CD14-positive monocyte (primary cell): ENCODE measurements around the gene TNFAIP8L3. TPM values are rescaled to one million over a fixed set of nuclear protein-coding genes. Genes with fewer than 3 reads are reported as not detected.

Experiments
- DNase-seq, 3 donors: peaks; one replicate each; pipeline ENCODE4 v3.0.0-alpha.2; 2011 to 2022
- H2AFZ ChIP-seq: 2 replicates; pipeline ENCODE4 v1.6.0; 2012; ENCODE audit warnings: mild to moderate bottlenecking, low read depth, low read length, inconsistent platforms; ENCODE audit not compliant: insufficient read depth, poor library complexity, severe bottlenecking
- H3K27ac ChIP-seq, 2 donors: 1 replicate in 1 of 2; 2 replicates in 1 of 2; pipeline ENCODE4 v1.5.1; 2012 to 2013; ENCODE audit warnings: low read length in 2 of 2, control low read depth in 1 of 2, inconsistent platforms in 1 of 2, low read depth in 1 of 2, mild to moderate bottlenecking in 1 of 2
- H3K27me3 ChIP-seq, 2 donors: one replicate each; pipeline versions ENCODE4 v1.6.0 to v1.6.1; 2011 to 2013; ENCODE audit warnings: low read length in 2 of 2; ENCODE audit not compliant: control insufficient read depth in 2 of 2, insufficient read depth in 2 of 2
- H3K36me3 ChIP-seq, 2 donors: replicated peaks in 1 of 2; 1 replicate in 1 of 2; 2 replicates in 1 of 2; pipeline versions ENCODE4 v1.5.1 to v1.6.1; 2012 to 2013; ENCODE audit warnings: low read length in 2 of 2, control low read depth in 1 of 2, inconsistent platforms in 1 of 2, mild to moderate bottlenecking in 1 of 2; ENCODE audit not compliant: insufficient read depth in 2 of 2, control insufficient read depth in 1 of 2
- H3K4me1 ChIP-seq, 2 donors: 1 replicate in 1 of 2; 2 replicates in 1 of 2; pipeline versions ENCODE4 v1.5.1 to v1.6.1; 2012 to 2013; ENCODE audit warnings: low read length in 2 of 2, control low read depth in 1 of 2, inconsistent platforms in 1 of 2, mild to moderate bottlenecking in 1 of 2, moderate library complexity in 1 of 2; ENCODE audit not compliant: insufficient read depth in 2 of 2, control insufficient read depth in 1 of 2
- H3K4me2 ChIP-seq: replicated peaks from 2 replicates; pipeline ENCODE3; 2012; ENCODE audit warnings: low read length, moderate library complexity, mild to moderate bottlenecking; ENCODE audit not compliant: poor library complexity, severe bottlenecking; ENCODE audit errors: extremely low read depth
- H3K4me3 ChIP-seq, 3 experiments: fragments of 200-600 bp in 1 of 3; sonication (generic) in 1 of 3; replicated peaks in 1 of 3; 1 replicate in 2 of 3; 2 replicates in 1 of 3; pipeline ENCODE4 v1.5.1; 2011 to 2013; ENCODE audit warnings: low read length in 3 of 3, mild to moderate bottlenecking in 3 of 3, control low read depth in 2 of 3, low read depth in 2 of 3, inconsistent platforms in 1 of 3, moderate library complexity in 1 of 3
- H3K79me2 ChIP-seq: 2 replicates; pipeline ENCODE4 v1.6.0; 2012; ENCODE audit warnings: mild to moderate bottlenecking, control low read depth, inconsistent platforms, low read length, moderate library complexity; ENCODE audit not compliant: insufficient read depth
- H3K9ac ChIP-seq: 2 replicates; pipeline ENCODE4 v1.6.0; 2017; ENCODE audit warnings: low read length, mild to moderate bottlenecking; ENCODE audit not compliant: insufficient read depth, poor library complexity, severe bottlenecking
- H3K9me3 ChIP-seq, 2 donors: replicated peaks in 1 of 2; 1 replicate in 1 of 2; 2 replicates in 1 of 2; pipeline versions ENCODE4 v1.5.1 to v1.6.1; 2012 to 2013; ENCODE audit warnings: low read length in 2 of 2, control low read depth in 1 of 2; ENCODE audit not compliant: control insufficient read depth in 1 of 2, insufficient read depth in 1 of 2
- H4K20me1 ChIP-seq: 2 replicates; pipeline ENCODE4 v1.6.0; 2012; ENCODE audit warnings: mild to moderate bottlenecking, low read length, control low read depth, moderate library complexity; ENCODE audit not compliant: insufficient read depth
- H3K27ac Mint-ChIP-seq, 7 donors: one replicate each; pipeline ENCODE4 v1.8.0; 2020; ENCODE audit warnings: mild to moderate bottlenecking in 7 of 7, mixed read lengths in 7 of 7, moderate library complexity in 6 of 7, inconsistent platforms in 2 of 7
- H3K27me3 Mint-ChIP-seq, 3 donors: one replicate each; pipeline ENCODE4 v1.8.0; 2021 to 2022; ENCODE audit warnings: low read depth in 3 of 3, mild to moderate bottlenecking in 3 of 3, mixed read lengths in 3 of 3, moderate library complexity in 3 of 3, inconsistent platforms in 1 of 3
- H3K36me3 Mint-ChIP-seq, 2 donors: one replicate each; pipeline ENCODE4 v1.8.0; 2020; ENCODE audit warnings: mixed read lengths in 2 of 2, inconsistent platforms in 1 of 2, mild to moderate bottlenecking in 1 of 2
- H3K4me1 Mint-ChIP-seq: one replicate; pipeline ENCODE4 v1.8.0; 2020; ENCODE audit warnings: mild to moderate bottlenecking, mixed read lengths
- H3K4me3 Mint-ChIP-seq, 2 donors: one replicate each; pipeline ENCODE4 v1.8.0; 2020; ENCODE audit warnings: mild to moderate bottlenecking in 2 of 2, mixed read lengths in 2 of 2, moderate library complexity in 1 of 2
- H3K9me3 Mint-ChIP-seq, 7 donors: one replicate each; pipeline ENCODE4 v1.8.0; 2020 to 2022; ENCODE audit warnings: mixed read lengths in 7 of 7, mild to moderate bottlenecking in 6 of 7, moderate library complexity in 6 of 7, inconsistent platforms in 2 of 7
- CTCF ChIP-seq: fragments of 200-600 bp; IDR thresholded peaks from one replicate; pipeline ENCODE4 v1.8.0; 2022; ENCODE audit warnings: antibody characterized with exemption, mild to moderate bottlenecking
- WGBS: methylation state at CpG from one replicate; pipeline ENCODE4 v1.1.5; 2013; ENCODE audit warnings: missing lambda C conversion rate; ENCODE audit not compliant: insufficient coverage; 5-methylcytosine and 5-hydroxymethylcytosine counted together
- intact Hi-C, 2 donors: fragments of 100-400 bp; cut with micrococcal nuclease; formaldehyde crosslinking; loops; one replicate each; pipeline versions ENCODE4 v1.15.0 to v1.15.1; 2023
- polyA plus RNA-seq, 3 donors: library from polyadenylated mRNA; depleted of rRNA in 1 of 3; unstranded in 2 of 3; stranded (reverse) in 1 of 3; fragments of 300-500 nt in 2 of 3; fragments of >200 nt in 1 of 3; fragmentation: Illumina TruSeq in 2 of 3; gene quantifications; 1 replicate in 2 of 3; 2 replicates in 1 of 3; pipeline ENCODE4 v1.2.3, GENCODE V29; 2012 to 2021

TNFAIP8L3 gene
- polyA plus RNA-seq, 3 donors, result not detected

GRCh38 chr15:51074926-51075325 lies 19.8 kb downstream of the TNFAIP8L3 start:
- Histone ChIP-seq H3K36me3 (no peaks in the 10 kb centered on the region), H3K9ac (no peak overlapping the region), H3K27me3 (peaks cover 0 to 6% of the 10 kb centered on the region in 2 donors), H3K4me2 (no peak overlapping the region), H4K20me1 (no peaks in the 10 kb centered on the region), H2AFZ (no peak overlapping the region), H3K9me3 (no peaks in the 10 kb centered on the region), H3K4me1 (peaks cover 19 to 25% of the 10 kb centered on the region in 2 donors), H3K27ac (no peak overlapping the region), H3K4me3 (no peak overlapping the region), H3K79me2 (no peaks in the 10 kb centered on the region)
- Mint-ChIP-seq H3K4me1 (peaks cover 29% of the 10 kb centered on the region), H3K27ac (no peak overlapping the region), H3K9me3 (peaks cover 0 to 2% (median 0%) of the 10 kb centered on the region in 7 donors), H3K36me3 (peaks cover 0 to 3% of the 10 kb centered on the region in 2 donors), H3K4me3 (no peak overlapping the region), H3K27me3 (peaks cover 5 to 29% (median 17%) of the 10 kb centered on the region in 3 donors)
- intact Hi-C loops, result no loop called here
- 100% methylated on average over 1 of the region's 5 CpGs for WGBS
- no peak for TF ChIP-seq CTCF
- DNase-seq, result no peak

GRCh38 chr15:51071578-51071977 lies 23.1 kb downstream of the TNFAIP8L3 start:
- no peak for TF ChIP-seq CTCF
- no peak overlapping the region for H3K9ac ChIP-seq
- WGBS, result 100% methylated on average over 1 of the region's 1 CpG
- no peak overlapping the region for H3K4me3 Mint-ChIP-seq
- no peak for DNase-seq
- peaks cover 0 to 3% (median 0%) of the 10 kb centered on the region in 7 donors for H3K9me3 Mint-ChIP-seq
- H3K27me3 Mint-ChIP-seq, result peaks cover 2 to 17% (median 17%) of the 10 kb centered on the region in 3 donors
- H3K9me3 ChIP-seq, result no peaks in the 10 kb centered on the region
- H3K4me2 ChIP-seq, result no peak overlapping the region
- H3K79me2 ChIP-seq, result no peaks in the 10 kb centered on the region
- H4K20me1 ChIP-seq, result no peaks in the 10 kb centered on the region
- H3K27ac Mint-ChIP-seq, result no peak overlapping the region
- H3K4me1 Mint-ChIP-seq, result peaks cover 12% of the 10 kb centered on the region
- H2AFZ ChIP-seq, result no peak overlapping the region
- peaks cover 2 to 6% of the 10 kb centered on the region in 2 donors for H3K27me3 ChIP-seq
- H3K4me3 ChIP-seq, result no peak overlapping the region
- H3K27ac ChIP-seq, result no peak overlapping the region
- no peaks in the 10 kb centered on the region for H3K36me3 ChIP-seq
- H3K36me3 Mint-ChIP-seq, result peaks cover 0 to 2% of the 10 kb centered on the region in 2 donors
- peaks cover 5 to 8% of the 10 kb centered on the region in 2 donors for H3K4me1 ChIP-seq
- intact Hi-C loops, result no loop called here
